GM10266 (cell line): ENCODE results near the gene PIK3CA.

Experiments used
- DNase-seq: peaks from one replicate; pipeline ENCODE4 v3.0.0; 2012; ENCODE audit errors: extremely low spot score
- TF ChIP-seq, protein P1 (sequence below): IDR thresholded peaks from 2 replicates; pipeline ENCODE4 v1.5.1; 2012; ENCODE audit warnings: mild to moderate bottlenecking, low read depth; ENCODE audit not compliant: control insufficient read depth, insufficient read depth; ENCODE audit errors: missing control alignments

PIK3CA gene

GRCh38 chr3:179158336-179159039, 10.3 kb downstream of the PIK3CA start:
- no peak for DNase-seq
- TF ChIP-seq, protein P1, sequence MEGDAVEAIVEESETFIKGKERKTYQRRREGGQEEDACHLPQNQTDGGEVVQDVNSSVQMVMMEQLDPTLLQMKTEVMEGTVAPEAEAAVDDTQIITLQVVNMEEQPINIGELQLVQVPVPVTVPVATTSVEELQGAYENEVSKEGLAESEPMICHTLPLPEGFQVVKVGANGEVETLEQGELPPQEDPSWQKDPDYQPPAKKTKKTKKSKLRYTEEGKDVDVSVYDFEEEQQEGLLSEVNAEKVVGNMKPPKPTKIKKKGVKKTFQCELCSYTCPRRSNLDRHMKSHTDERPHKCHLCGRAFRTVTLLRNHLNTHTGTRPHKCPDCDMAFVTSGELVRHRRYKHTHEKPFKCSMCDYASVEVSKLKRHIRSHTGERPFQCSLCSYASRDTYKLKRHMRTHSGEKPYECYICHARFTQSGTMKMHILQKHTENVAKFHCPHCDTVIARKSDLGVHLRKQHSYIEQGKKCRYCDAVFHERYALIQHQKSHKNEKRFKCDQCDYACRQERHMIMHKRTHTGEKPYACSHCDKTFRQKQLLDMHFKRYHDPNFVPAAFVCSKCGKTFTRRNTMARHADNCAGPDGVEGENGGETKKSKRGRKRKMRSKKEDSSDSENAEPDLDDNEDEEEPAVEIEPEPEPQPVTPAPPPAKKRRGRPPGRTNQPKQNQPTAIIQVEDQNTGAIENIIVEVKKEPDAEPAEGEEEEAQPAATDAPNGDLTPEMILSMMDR: no peak

GRCh38 chr3:179163503-179163902, 15.3 kb downstream of the PIK3CA start:
- DNase-seq: no peak
- TF ChIP-seq, protein P1: no peak

DNA sequence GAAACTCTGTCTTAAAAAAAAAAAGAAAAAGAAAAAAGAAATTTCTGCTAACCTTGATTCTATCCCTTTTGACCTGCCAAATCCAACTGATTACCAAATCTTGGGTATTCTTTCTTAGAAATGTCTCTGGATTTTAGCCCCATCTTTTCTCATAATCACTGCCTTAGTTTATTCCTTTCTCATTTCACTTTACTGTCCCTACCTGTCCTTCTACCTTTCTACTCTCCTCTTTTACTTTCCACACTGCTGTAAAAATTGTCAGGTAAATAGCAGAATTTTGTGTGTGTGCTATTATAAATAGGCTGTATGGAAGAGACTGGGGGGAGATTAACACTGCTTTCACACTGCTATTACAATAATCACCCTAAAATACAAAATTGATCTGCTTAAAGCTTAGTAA, 16.7 kb downstream of the PIK3CA start:
- DNase-seq: no peak
- TF ChIP-seq, protein P1: no peak

- TF ChIP-seq, protein P1: no peak
- DNase-seq: no peak
Observed at GRCh38 chr3:179166561-179167201, 18.5 kb downstream of the PIK3CA start.

GRCh38 chr3:179168918-179169317, 20.8 kb downstream of the PIK3CA start:
- DNase-seq: no peak
- TF ChIP-seq, protein P1: no peak

GRCh38 chr3:179172546-179172945, 24.4 kb downstream of the PIK3CA start:
- DNase-seq: no peak
- TF ChIP-seq, protein P1: no peak

GRCh38 chr3:179174316-179174715, 26.2 kb downstream of the PIK3CA start:
- TF ChIP-seq, protein P1: no peak
- DNase-seq: no peak
